MM.1S (cell line): ENCODE measurements around the gene TNRC6C.

ENCODE experiments used
- EZH2phosphoT487 ChIP-seq: fragments of 300-600 bp; sonication (generic); IDR thresholded peaks from 2 replicates; pipeline ENCODE4 v1.6.1; 2018; ENCODE audit warnings: antibody characterized with exemption, low read length
- TF ChIP-seq, protein P1 (sequence below): fragments of 300-600 bp; sonication (generic); IDR thresholded peaks from 2 replicates; pipeline ENCODE4 v1.5.1; 2016; ENCODE audit warnings: antibody characterized with exemption, low read length, mixed read lengths

DNA sequence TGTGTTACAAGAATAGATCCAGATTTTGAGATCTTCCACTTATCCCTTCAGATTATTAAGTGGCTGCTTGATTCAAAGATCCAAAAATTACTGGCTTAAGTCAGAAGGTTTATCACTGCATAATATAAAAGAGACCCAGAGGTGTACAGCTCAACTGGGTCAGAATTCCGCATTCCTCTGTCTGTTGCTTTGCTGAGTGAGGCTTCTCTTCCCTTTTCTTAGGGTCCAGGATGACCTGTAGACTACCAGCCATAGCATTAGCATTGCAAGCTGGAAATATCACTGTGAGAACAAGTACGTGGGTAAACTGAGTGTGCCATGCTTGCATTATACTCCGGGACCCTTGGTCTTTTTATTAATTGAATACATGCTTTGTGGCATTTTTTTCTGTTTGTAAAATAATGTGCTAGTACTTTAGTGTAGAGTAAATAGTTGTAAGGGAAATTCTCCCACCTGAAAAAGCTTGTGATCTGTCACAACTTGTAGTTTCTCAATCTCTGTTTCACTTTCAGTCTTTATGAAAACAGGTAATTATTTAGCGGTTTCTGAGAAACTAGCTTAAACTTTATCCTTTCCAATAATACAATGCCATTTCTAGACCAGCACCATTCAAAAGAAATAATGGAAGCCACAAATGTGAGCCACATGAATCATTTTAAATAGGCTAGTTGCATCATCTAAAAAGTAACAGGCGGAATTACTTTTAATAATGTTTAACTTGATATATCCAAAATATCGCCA is 61.6 kb downstream of the TNRC6C start:
- no peak for TF ChIP-seq EZH2phosphoT487
- TF ChIP-seq, protein P1, sequence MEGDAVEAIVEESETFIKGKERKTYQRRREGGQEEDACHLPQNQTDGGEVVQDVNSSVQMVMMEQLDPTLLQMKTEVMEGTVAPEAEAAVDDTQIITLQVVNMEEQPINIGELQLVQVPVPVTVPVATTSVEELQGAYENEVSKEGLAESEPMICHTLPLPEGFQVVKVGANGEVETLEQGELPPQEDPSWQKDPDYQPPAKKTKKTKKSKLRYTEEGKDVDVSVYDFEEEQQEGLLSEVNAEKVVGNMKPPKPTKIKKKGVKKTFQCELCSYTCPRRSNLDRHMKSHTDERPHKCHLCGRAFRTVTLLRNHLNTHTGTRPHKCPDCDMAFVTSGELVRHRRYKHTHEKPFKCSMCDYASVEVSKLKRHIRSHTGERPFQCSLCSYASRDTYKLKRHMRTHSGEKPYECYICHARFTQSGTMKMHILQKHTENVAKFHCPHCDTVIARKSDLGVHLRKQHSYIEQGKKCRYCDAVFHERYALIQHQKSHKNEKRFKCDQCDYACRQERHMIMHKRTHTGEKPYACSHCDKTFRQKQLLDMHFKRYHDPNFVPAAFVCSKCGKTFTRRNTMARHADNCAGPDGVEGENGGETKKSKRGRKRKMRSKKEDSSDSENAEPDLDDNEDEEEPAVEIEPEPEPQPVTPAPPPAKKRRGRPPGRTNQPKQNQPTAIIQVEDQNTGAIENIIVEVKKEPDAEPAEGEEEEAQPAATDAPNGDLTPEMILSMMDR: no peak
